ENCODE data around the gene RASAL2.
"Not testable (repeated sequence)": the region's sequence is repeated elsewhere in the genome, so short reads cannot be mapped to it uniquely, and the experiment has no call there.

The RASAL2 gene

GRCh38 chr1:178502330-178502714, 408.4 kb downstream of the RASAL2 start:
- Histone ChIP-seq H3K27me3 (replicated peaks; ENCODE audit: control insufficient read depth, insufficient read depth, low read length) (no peaks in the 10 kb centered on the region; the same call in 1 of the 2 replicates), H3K4me3 (replicated peaks; ENCODE audit: low read depth, low read length) (no peak overlapping the region), H3K36me3 (ENCODE audit: control insufficient read depth, insufficient read depth, low read length) (no peaks in the 10 kb centered on the region)
- TF ChIP-seq, protein P1, sequence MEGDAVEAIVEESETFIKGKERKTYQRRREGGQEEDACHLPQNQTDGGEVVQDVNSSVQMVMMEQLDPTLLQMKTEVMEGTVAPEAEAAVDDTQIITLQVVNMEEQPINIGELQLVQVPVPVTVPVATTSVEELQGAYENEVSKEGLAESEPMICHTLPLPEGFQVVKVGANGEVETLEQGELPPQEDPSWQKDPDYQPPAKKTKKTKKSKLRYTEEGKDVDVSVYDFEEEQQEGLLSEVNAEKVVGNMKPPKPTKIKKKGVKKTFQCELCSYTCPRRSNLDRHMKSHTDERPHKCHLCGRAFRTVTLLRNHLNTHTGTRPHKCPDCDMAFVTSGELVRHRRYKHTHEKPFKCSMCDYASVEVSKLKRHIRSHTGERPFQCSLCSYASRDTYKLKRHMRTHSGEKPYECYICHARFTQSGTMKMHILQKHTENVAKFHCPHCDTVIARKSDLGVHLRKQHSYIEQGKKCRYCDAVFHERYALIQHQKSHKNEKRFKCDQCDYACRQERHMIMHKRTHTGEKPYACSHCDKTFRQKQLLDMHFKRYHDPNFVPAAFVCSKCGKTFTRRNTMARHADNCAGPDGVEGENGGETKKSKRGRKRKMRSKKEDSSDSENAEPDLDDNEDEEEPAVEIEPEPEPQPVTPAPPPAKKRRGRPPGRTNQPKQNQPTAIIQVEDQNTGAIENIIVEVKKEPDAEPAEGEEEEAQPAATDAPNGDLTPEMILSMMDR (IDR thresholded peaks at IDR 0.05; ENCODE audit: insufficient read depth, low read length, poor library complexity, severe bottlenecking): no peak
- no peak for DNase-seq (ENCODE audit: extremely low read depth, insufficient read length)

DNA sequence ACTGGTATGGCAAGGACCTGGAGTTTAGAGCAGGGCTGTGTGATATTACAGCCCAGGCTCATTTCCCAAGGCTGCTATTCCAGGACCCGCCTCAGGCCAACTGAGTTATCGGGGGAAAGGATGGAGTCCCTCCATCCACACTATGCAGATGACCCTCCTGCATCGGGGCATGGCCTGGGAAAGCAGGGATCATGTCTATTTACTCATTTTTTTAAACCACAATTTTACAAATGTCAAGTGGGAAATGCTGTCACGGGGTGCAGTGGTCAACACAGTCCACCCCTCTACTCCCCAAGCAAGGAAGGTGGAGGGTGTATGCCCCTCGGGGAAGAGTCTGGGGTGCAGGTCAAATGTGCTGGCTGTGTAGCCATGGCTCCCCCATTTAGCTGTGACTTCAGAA, 409.0 kb downstream of the RASAL2 start:
- no peaks in the 10 kb centered on the region; the same call in 1 of the 2 replicates for H3K27me3 ChIP-seq (replicated peaks; ENCODE audit: control insufficient read depth, insufficient read depth, low read length)
- TF ChIP-seq, protein P1 (IDR thresholded peaks at IDR 0.05; ENCODE audit: insufficient read depth, low read length, poor library complexity, severe bottlenecking): no peak
- no peak for DNase-seq (ENCODE audit: extremely low read depth, insufficient read length)
- no peak overlapping the region for H3K4me3 ChIP-seq (replicated peaks; ENCODE audit: low read depth, low read length)
- no peaks in the 10 kb centered on the region for H3K36me3 ChIP-seq (ENCODE audit: control insufficient read depth, insufficient read depth, low read length)

GRCh38 chr1:178503316-178503715, 409.4 kb downstream of the RASAL2 start:
- not testable (repeated sequence) for H3K36me3 ChIP-seq (ENCODE audit: control insufficient read depth, insufficient read depth, low read length); DNase-seq (ENCODE audit: extremely low read depth, insufficient read length)

DNA sequence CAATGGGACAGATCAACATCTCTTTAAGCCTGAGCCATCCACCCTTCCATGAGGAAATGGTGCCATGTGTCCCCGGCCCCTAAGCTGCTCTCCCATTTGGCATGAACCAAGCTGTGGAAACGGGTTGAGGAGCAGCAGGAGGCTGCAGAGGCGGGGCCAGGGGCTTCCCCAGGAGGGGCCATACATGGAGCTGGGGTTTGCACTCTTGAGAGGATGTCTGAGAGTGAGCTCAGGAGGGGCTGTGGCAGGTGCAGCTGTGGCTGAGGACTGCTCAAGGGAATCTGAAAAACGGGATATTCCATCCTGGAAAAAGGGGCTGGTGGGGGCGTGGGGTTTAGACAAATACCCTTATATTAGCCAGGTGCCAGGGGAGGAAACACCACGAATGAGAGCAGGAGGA, 409.9 kb downstream of the RASAL2 start:
- TF ChIP-seq, protein P1 (IDR thresholded peaks at IDR 0.05; ENCODE audit: insufficient read depth, low read length, poor library complexity, severe bottlenecking): no peak
- H3K36me3 ChIP-seq (ENCODE audit: control insufficient read depth, insufficient read depth, low read length): no peaks in the 10 kb centered on the region
- H3K27me3 ChIP-seq (replicated peaks; ENCODE audit: control insufficient read depth, insufficient read depth, low read length): no peaks in the 10 kb centered on the region; the same call in 1 of the 2 replicates
- DNase-seq (ENCODE audit: extremely low read depth, insufficient read length): no peak
- H3K4me3 ChIP-seq (replicated peaks; ENCODE audit: low read depth, low read length): no peak overlapping the region

More at GRCh38 chr1:178503316-178503715, 409.4 kb downstream of the RASAL2 start:
- not testable (repeated sequence) for H3K4me3 ChIP-seq (replicated peaks; ENCODE audit: low read depth, low read length); H3K27me3 ChIP-seq (replicated peaks; ENCODE audit: control insufficient read depth, insufficient read depth, low read length)

DNA sequence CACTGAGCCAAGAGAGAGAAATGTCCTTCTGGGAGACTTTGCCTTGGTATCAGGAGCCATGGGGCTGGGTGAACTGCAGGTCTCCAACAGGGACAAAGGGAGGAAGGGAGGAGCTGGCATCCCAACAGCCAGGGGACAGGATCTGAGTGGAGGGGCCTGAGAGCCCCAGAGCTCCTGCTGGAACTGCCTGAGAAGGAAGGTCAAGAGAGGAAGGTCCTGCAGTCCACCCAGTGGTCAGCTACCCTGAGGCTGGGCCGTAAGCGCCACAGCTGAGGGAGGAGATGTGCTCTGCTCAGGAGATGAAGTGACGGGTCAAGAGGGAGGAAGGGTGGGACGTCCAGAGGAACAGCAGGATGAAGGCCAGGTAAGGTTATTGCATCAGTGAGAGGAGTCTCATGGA, 410.4 kb downstream of the RASAL2 start:
- Histone ChIP-seq H3K4me3 (replicated peaks; ENCODE audit: low read depth, low read length) (no peak overlapping the region), H3K36me3 (ENCODE audit: control insufficient read depth, insufficient read depth, low read length) (no peaks in the 10 kb centered on the region), H3K27me3 (replicated peaks; ENCODE audit: control insufficient read depth, insufficient read depth, low read length) (no peaks in the 10 kb centered on the region; the same call in 1 of the 2 replicates)
- TF ChIP-seq, protein P1 (IDR thresholded peaks at IDR 0.05; ENCODE audit: insufficient read depth, low read length, poor library complexity, severe bottlenecking): no peak
- DNase-seq (ENCODE audit: extremely low read depth, insufficient read length): no peak

- TF ChIP-seq, protein P1 (IDR thresholded peaks at IDR 0.05; ENCODE audit: insufficient read depth, low read length, poor library complexity, severe bottlenecking): no peak
- H3K36me3 ChIP-seq (ENCODE audit: control insufficient read depth, insufficient read depth, low read length): no peaks in the 10 kb centered on the region
- H3K4me3 ChIP-seq (replicated peaks; ENCODE audit: low read depth, low read length): no peak overlapping the region
- DNase-seq (ENCODE audit: extremely low read depth, insufficient read length): no peak
- H3K27me3 ChIP-seq (replicated peaks; ENCODE audit: control insufficient read depth, insufficient read depth, low read length): no peaks in the 10 kb centered on the region; the same call in 1 of the 2 replicates
Measured at GRCh38 chr1:178506177-178506576, 412.3 kb downstream of the RASAL2 start.
